Smooth muscle cell (in vitro differentiated cells): ENCODE results near the gene PATL2. TPM values are rescaled to one million over a fixed set of nuclear protein-coding genes. Genes with fewer than 3 reads are reported as not detected.
A peak's percentile ranks its signal among the peaks of the same experiment; 100 is the strongest.
"Not testable (repeated sequence)": the region's sequence is repeated elsewhere in the genome, so short reads cannot be mapped to it uniquely, and the experiment has no call there.

Experiments used
- DNase-seq: peaks from one replicate; lab custom pipeline; 2025; ENCODE audit not compliant: unreplicated experiment; lab: John Stamatoyannopoulos, UW
- H2AFZ ChIP-seq: fragments of 200-600 bp; sonication (generic); 2 replicates; pipeline ENCODE4 v1.6.0; 2016; ENCODE audit warnings: antibody characterized with exemption, low read depth, mild to moderate bottlenecking
- H3F3A ChIP-seq: fragments of 200-600 bp; sonication (generic); 2 replicates; pipeline ENCODE4 v1.6.0; 2017; ENCODE audit warnings: antibody characterized with exemption, low read depth
- H3K27ac ChIP-seq: fragments of 200-600 bp; sonication (generic); 2 replicates; pipeline ENCODE4 v1.5.1; 2016; ENCODE audit warnings: low read depth, mild to moderate bottlenecking
- H3K27me3 ChIP-seq: fragments of 200-600 bp; sonication (generic); 2 replicates; pipeline ENCODE4 v1.6.1; 2016; ENCODE audit warnings: low read depth, mild to moderate bottlenecking
- H3K36me3 ChIP-seq: fragments of 200-600 bp; sonication (generic); 2 replicates; pipeline ENCODE4 v1.5.1; 2016; ENCODE audit warnings: low read depth
- H3K4me1 ChIP-seq: fragments of 200-600 bp; sonication (generic); 2 replicates; pipeline ENCODE4 v1.5.1; 2016; ENCODE audit warnings: low read depth
- H3K4me2 ChIP-seq: fragments of 200-600 bp; sonication (generic); 2 replicates; pipeline ENCODE4 v1.6.0; 2016; ENCODE audit warnings: mild to moderate bottlenecking
- H3K4me3 ChIP-seq: fragments of 200-600 bp; sonication (generic); 2 replicates; pipeline ENCODE4 v1.5.1; 2016; ENCODE audit warnings: mild to moderate bottlenecking
- H3K79me2 ChIP-seq: fragments of 200-600 bp; sonication (generic); 2 replicates; pipeline ENCODE4 v1.6.0; 2016; ENCODE audit warnings: low read depth, mild to moderate bottlenecking
- H3K9ac ChIP-seq: fragments of 200-600 bp; sonication (generic); 2 replicates; pipeline ENCODE4 v1.6.0; 2016; ENCODE audit warnings: low read depth
- H3K9me3 ChIP-seq: fragments of 200-600 bp; sonication (generic); replicated peaks from 2 replicates; pipeline ENCODE4 v1.5.1; 2016; ENCODE audit warnings: low read depth
- H4K20me1 ChIP-seq: fragments of 200-600 bp; sonication (generic); 2 replicates; pipeline ENCODE4 v1.6.0; 2016; ENCODE audit warnings: low read depth
- CTCF ChIP-seq: fragments of 200-600 bp; sonication (generic); IDR thresholded peaks from 2 replicates; pipeline ENCODE4 v1.5.1; 2017; ENCODE audit warnings: borderline replicate concordance, mild to moderate bottlenecking, antibody characterized with exemption; ENCODE audit not compliant: insufficient read depth, poor library complexity, severe bottlenecking
- WGBS: methylation state at CpG from one replicate; pipeline ENCODE4 v1.1.7; 2016; ENCODE audit warnings: low lambda C conversion rate; 5-methylcytosine and 5-hydroxymethylcytosine counted together
- polyA plus RNA-seq: library from polyadenylated mRNA; unstranded; fragments of >200 nt; fragmentation: Nextera tagmentation; extraction: Ambion mirVana; gene quantifications from 2 replicates; pipeline ENCODE4 v1.2.1, GENCODE V29; 2016
- total RNA-seq: library from RNA; depleted of rRNA; stranded (reverse); fragments of >200 nt; gene quantifications from 2 replicates; pipeline ENCODE4 v1.2.3, GENCODE V29; 2014

PATL2 gene
- total and polyA plus RNA-seq, 2 experiments from 2014 or later = not detected

GRCh38 chr15:44706401-44706800 lies 4.7 kb downstream of the PATL2 start:
- 82% methylated on average over 2 of the region's 2 CpGs for WGBS
- peak overlapping the region; percentile 21 for H3K27ac ChIP-seq
- H3K4me1 ChIP-seq = no peaks in the 10 kb centered on the region
- no peak overlapping the region for H3K4me3 ChIP-seq
- no peak overlapping the region for H3K4me2 ChIP-seq
- H3K79me2 ChIP-seq = peaks cover under 1% of the 10 kb centered on the region
- no peak overlapping the region for H2AFZ ChIP-seq
- no peaks in the 10 kb centered on the region for H3K27me3 ChIP-seq
- H3F3A ChIP-seq = peaks cover 3% of the 10 kb centered on the region
- DNase-seq = no peak
- H3K36me3 ChIP-seq = no peaks in the 10 kb centered on the region
- no peak for TF ChIP-seq CTCF
- no peaks in the 10 kb centered on the region for H3K9me3 ChIP-seq
- no peak overlapping the region for H3K9ac ChIP-seq
- no peaks in the 10 kb centered on the region for H4K20me1 ChIP-seq

- no peak overlapping the region for H2AFZ ChIP-seq
- no peak overlapping the region for H3K4me3 ChIP-seq
- peaks cover 3% of the 10 kb centered on the region for H3F3A ChIP-seq
- H3K27ac ChIP-seq = no peak overlapping the region
- no peaks in the 10 kb centered on the region for H4K20me1 ChIP-seq
- no peak overlapping the region for H3K9ac ChIP-seq
- H3K9me3 ChIP-seq = no peaks in the 10 kb centered on the region
- no peaks in the 10 kb centered on the region for H3K79me2 ChIP-seq
- no peak overlapping the region for H3K4me2 ChIP-seq
- no peak for TF ChIP-seq CTCF
- no peaks in the 10 kb centered on the region for H3K4me1 ChIP-seq
- no peaks in the 10 kb centered on the region for H3K27me3 ChIP-seq
- DNase-seq = no peak
- 73% methylated on average over 1 of the region's 1 CpG for WGBS
- no peaks in the 10 kb centered on the region for H3K36me3 ChIP-seq
These were observed 5.1 kb downstream of the PATL2 start for GRCh38 chr15:44705986-44706385.

GRCh38 chr15:44700676-44701075 lies 10.4 kb downstream of the PATL2 start:
- H2AFZ ChIP-seq, H3K9me3 ChIP-seq, H3F3A ChIP-seq, H3K4me3 ChIP-seq, H3K4me1 ChIP-seq, DNase-seq, H3K36me3 ChIP-seq, H3K27ac ChIP-seq, H4K20me1 ChIP-seq, H3K9ac ChIP-seq, H3K4me2 ChIP-seq, H3K27me3 ChIP-seq, H3K79me2 ChIP-seq: not testable (repeated sequence)

- Histone ChIP-seq H2AFZ (no peak overlapping the region), H4K20me1 (no peaks in the 10 kb centered on the region), H3K9me3 (no peaks in the 10 kb centered on the region), H3K36me3 (no peaks in the 10 kb centered on the region), H3K4me3 (no peak overlapping the region), H3K27ac (no peak overlapping the region), H3K4me1 (no peaks in the 10 kb centered on the region), H3F3A (no peaks in the 10 kb centered on the region), H3K9ac (no peak overlapping the region), H3K27me3 (peaks cover 4% of the 10 kb centered on the region), H3K79me2 (no peaks in the 10 kb centered on the region), H3K4me2 (no peak overlapping the region)
- TF ChIP-seq CTCF = no peak
- 95% methylated on average over 2 of the region's 2 CpGs for WGBS
- DNase-seq = no peak
These were observed 12.5 kb downstream of the PATL2 start for GRCh38 chr15:44698641-44699040.
